HL-60 (cell line): ENCODE measurements around the gene GADD45G.

ENCODE experiments used
- CTCF ChIP-seq: IDR thresholded peaks from one replicate; pipeline ENCODE4 v1.5.1; 2011; ENCODE audit warnings: low read length, control low read depth, inconsistent platforms; ENCODE audit not compliant: insufficient read depth
- POLR2AphosphoS5 ChIP-seq: IDR thresholded peaks from 2 replicates; pipeline ENCODE4 v1.6.1; 2012; ENCODE audit warnings: low read depth
- REST ChIP-seq: IDR thresholded peaks from 2 replicates; pipeline ENCODE4 v1.6.1; 2012; ENCODE audit warnings: low read depth; ENCODE audit not compliant: insufficient replicate concordance

DNA sequence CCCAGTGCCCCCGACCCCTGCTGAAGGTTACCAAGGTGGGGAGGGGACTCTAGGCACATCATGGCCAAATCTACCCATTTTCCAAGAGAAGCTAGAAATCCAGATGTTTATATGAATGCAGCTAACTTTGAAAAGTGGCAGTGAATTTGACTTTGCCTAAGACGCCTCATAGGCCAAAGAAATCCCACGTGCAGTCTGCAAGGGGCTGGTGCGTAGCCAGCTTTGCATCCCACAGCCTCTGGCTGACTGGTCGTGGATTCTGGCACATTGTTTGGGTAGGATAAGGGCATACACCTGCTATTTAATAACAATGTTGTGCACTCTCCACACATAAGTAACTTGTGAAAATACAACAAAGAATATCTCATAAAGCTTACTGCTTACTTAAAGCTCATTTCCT, 3.5 kb upstream of the GADD45G start:
- TF ChIP-seq CTCF (no peak), POLR2AphosphoS5 (no peak), REST (no peak)
